HTERT RPE-1 (cell line): ENCODE measurements around the gene AKR1C1.
"Not testable (repeated sequence)": the region's sequence is repeated elsewhere in the genome, so short reads cannot be mapped to it uniquely, and the experiment has no call there.

Experiments used
- in situ Hi-C: fragments of 300-500 bp; cut with MboI; formaldehyde crosslinking; loops from 4 replicates; pipeline ENCODE4 v1.14.3; 2020; ENCODE audit warnings: low sequenced_read_pairs

AKR1C1 gene

DNA sequence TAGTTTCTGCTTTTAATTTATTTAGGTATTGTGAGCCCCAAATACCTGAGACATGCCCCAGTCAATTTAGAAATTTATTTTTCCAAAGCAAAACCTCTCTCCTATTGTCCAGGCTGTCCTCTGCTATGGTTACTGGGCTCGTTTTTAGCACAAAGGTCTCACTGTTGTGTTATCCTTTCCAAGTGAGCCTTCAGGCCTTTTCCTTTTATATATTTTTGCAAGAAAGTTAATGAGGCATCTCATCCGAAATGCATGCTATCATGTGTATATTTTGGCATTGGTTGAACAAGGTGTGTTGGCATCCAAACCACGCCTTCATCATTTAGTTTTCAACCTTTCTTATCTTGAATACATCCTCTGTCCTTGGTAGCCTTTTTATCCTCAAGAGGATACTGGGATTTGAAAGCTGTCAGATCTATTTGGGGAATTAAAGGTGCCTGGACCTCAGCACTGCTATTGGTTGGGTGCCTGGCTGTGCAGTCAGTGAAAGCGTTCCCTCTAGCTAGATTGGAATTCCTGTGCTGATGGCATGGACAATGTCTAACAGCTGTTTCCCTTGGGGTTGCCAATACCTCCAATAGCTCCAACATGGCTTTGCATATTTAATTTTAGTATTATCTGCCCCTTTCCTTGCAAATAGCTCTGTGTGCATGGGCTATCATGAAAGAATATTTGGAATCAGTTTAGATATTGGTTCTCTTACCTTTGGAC is 51.1 kb downstream of the AKR1C1 start:
- in situ Hi-C loops = not testable (repeated sequence)

DNA sequence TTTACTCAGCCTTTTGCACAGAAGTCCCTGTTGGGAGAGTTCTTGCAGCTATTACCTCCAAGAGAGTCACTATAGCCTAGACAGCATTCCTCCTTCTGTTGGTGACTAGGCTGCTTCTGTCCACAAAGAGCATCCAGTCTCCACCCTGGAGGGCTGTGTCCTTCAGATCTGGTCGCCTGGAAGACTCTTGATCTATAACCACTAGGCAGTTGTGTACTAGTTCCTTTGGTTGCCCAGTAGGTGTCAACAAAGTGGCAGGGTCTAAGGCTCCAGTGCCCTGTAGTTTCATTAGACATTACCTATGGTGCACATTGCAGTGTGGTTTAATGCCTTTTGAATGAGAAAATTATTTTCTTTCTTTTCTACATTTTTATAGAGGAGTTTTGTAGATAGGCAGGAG is 51.7 kb downstream of the AKR1C1 start:
- in situ Hi-C loops = no loop called here

DNA sequence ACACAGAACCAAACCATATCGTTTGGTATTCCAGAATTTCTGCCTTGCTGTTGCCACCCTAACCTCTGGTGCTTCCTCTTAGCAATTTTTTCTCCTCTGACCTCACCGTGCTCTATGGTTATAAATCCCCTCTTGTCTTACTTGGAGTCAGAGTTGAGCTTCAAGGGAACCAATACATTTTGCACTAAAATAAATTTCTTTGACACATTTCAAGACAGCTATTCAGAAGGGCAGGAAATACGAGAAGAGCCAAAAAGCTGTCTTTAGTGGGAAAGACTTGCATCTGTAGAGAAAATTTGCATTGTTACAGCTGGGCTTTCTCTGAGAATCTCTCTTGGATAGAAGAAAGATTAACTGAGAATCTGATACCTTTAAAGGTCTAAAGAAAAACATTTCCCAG is 54.9 kb downstream of the AKR1C1 start:
- in situ Hi-C loops = no loop called here

DNA sequence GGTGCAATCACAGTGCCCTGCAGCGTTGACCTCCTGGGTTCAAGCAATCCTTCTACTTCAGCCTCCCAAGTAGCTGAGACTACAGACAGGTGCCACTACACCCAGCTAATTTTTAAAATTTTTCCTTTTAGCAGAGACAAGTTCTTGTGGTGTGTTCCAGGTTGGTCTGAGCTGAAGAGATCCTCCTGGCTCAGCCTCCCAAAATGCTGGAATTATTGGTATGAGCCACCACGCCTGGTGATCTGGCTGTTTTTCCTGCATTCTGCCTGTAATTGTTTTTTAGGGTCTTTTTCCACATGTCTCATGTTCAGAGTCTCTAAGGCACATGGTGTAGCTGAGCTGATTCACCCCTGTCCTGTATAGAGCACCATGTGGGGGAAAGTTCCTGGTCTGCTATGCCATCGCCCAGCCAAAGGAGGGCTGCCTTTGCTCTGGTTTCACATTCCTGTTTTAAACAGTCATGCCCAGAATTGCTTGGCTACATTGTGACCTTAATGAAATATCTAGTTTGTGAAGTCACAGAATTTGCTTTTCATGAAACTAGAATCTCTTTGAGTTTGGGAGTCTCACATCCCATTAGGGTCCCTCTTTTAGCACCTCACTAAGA is 55.6 kb downstream of the AKR1C1 start:
- in situ Hi-C loops = not testable (repeated sequence)

DNA sequence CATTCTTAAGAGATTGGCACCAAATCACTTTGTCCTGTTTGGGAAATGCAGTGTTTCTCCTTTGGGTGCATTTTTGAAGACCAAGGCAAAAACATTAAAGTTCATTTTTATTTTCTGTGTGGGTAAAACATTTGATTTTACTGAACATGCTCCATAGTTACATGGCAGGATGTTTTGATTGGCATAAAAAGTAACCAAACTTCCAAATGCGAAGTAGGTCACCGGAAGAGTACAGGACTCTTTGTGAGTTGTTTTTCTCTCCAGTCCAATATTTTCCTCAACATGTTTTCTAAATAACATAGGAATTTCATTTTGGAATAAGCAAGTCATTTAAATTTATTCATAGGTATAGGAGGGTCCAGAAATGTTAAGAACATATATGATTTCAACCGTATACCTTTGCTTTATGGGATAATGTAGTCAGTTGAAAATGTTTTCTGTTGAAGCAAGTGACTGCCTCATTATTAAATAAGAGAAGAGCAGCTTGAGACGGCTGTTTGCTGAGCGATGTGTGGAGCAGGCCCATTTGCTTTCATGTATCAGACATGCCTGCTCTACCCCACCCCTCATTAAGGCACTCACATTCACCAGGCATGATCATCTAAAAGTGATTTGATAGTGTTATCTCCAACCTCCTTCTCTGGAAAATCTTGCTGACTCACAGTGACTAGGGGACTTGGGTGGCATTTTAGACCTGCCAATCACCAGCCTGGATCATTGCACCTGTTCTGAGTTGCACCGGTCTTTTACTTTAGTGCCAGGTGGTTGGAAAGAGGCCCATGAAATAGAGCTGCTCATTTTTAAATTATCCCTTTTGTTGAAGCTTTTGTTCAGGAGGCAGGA is 56.8 kb downstream of the AKR1C1 start:
- in situ Hi-C loops = not testable (repeated sequence)

DNA sequence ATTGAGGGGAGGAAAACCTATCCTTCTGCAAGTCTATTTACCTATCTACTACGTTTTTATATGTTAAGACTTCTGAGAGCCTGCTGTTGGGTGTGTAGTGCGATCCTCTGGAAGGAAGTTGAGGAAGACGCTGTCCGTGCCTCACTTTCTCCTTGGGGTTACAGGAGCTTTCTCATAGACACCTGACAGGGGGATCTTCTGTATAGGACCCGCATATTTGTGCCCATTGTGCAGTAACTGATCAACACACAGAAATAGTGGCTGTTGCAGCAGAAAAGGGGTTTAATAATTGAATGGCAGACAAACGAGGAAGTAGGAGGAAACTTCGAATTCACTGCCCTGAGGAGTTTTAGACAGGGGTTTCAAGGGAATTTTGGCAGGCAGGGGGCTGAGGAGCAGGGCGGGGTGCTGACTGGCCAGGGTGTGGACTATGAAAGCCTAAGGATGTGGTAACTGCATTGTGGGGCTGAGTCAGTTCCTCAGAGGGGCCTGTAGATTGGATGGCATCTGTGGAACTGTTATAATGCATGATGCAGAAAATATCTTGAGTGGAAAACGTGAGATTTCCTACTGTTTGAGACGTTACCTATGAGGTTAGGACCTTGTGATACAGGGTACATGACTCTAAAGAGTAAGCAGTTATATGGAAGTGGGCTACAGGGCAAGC is 58.5 kb downstream of the AKR1C1 start:
- in situ Hi-C loops = not testable (repeated sequence)

DNA sequence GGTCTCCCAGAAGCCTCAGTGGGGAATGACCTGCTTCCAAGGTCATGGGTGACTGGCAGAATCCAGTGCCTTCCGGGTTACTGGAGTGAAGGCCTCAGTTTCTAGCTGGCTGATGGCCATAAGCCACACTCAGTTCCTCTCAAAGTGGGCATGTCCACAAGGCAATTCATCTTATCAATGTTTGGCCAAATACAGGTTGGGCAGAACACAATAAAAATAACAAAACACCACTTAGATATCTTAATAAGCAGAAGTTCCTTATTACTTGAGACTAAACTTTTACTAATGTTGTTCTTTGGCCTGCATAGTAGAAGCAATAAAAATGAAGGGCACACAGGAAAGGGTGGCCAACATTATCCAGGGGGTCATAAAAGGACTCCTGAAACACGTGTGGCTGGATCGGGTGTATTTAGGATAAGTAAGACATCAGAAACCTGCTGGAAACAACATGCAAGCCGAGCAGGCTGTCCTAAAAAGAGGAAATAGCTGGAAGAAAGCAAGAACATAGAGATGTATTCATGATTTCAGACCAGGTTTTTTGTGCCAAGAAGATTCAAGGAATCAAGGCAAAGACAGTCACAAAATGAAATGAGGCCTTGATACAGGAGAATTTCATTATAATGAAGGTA is 60.1 kb downstream of the AKR1C1 start:
- in situ Hi-C loops = no loop called here

DNA sequence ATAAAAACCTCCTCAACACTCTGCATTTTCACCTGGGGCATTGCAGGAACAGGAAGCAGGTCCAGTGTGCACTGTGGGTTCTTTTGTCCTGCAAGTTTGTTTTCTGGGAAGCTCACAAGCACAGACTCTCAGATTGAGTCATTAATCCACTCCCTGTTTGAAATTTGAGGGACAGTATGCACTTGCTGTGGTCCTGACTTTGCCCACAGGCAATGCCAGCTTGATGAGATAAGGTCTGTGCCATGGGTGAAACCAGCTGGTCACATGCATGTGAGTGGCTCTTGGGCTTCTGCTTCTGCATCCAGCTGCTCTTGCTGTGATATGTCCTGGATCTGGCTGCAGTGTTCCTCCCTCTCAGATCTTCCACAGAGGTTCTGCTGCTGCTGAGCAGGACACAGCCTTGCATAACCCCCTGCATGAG is 62.3 kb downstream of the AKR1C1 start:
- in situ Hi-C loops = not testable (repeated sequence)

DNA sequence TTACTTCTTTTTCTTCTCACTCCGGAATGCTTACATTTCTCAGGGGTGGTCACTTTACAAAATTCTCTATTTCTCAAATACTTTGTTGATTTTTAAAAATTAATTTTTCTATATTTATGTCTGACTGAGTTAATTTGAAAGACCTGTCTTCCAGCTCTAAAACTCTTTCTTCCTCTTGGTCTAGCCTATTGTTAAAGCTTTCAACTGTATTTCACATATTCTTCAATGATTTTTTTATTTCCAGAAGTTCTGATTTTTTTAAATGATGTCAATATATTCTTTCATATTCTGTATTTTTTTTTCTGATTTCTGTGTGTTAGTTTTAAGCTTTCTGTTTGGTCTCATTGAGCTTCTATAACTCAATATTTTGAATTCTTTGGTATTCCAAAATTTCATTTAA is 67.8 kb downstream of the AKR1C1 start:
- in situ Hi-C loops = no loop called here

DNA sequence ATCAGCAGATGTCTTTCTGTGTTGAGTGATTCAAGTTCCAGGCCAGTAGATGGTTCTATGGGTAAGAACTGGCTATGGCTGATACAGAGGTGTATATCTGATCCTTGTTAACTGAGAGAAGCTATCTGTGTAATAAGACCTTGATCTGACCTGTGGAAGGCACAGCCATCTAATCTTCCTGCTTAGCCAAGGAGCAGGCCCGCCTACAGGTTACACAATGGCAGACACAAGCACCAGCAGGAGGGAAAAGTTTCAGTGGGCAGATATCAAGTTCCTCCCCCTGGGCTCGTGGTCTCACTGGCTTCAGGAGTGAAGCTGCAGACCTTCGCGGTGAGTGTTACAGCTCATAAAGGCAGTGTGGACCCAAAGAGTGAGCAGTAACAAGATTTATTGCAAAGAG is 68.4 kb downstream of the AKR1C1 start:
- in situ Hi-C loops = not testable (repeated sequence)

DNA sequence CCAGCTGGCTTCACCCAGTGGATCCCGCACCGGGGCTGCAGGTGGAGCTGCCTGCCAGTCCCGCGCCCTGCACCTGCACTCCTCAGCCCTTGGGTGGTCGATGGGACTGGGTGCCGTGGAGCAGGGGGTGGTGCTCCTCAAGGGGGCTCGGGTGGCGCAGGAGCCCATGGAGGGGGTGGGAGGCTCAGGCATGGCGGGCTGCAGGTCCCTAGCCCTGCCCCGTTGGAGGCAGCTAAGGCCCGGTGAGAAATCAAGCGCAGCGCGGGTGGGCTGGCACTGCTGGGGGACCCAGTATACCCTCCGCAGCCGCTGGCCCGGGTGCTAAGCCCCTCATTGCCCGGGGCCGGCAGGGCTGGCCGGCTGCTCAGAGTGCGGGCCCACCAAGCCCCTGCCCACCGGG is 69.2 kb downstream of the AKR1C1 start:
- in situ Hi-C loops = not testable (repeated sequence)
